Measurements from ENCODE around the gene RRP36.

Gene RRP36

DNA sequence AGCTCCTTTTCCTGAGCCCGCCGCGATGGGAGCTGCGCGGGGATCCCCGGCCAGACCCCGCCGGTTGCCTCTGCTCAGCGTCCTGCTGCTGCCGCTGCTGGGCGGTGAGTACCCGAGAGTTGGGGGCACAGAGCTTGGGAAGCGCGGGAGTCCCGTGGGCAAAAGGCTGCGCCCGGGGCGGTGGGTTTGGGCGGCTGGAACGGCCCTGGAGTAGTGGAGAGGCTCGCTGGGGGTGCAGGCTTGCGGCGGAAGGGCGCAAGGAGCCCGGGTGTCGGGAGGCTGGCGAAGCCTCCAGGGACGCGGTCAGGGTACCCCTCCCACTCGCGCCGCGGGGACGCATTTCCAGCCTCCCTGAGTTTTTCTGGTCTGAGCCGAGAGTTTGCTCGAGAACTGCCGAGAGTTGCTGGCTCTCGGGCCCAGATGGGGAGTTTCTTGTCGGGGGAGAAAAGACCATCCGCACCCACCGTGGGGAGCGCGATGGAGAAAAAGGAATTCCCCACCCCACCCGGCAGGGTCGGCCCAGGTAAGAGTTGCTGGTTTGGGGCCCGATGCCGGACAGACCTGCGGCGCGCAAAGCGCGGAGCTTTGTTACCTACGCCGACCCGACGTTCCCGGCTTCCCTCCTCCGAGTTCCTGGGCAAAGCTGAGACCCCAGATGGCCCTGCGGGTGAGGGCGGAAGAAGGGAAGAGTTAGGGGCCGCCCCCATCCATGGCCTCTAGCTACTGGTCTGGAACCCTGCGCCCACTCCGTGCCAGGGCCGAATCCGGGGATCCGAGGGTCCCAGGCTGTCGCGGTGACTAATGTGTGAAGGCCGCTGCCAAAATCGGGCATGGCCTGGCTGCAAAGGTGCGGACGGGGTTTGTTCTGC lies 55.3 kb downstream of the RRP36 start:
- DNase-seq (ENCODE audit: low spot score) (no peak), ATAC-seq (ENCODE audit: low read depth) (peak; percentile 44)
- TF ChIP-seq, protein P1, sequence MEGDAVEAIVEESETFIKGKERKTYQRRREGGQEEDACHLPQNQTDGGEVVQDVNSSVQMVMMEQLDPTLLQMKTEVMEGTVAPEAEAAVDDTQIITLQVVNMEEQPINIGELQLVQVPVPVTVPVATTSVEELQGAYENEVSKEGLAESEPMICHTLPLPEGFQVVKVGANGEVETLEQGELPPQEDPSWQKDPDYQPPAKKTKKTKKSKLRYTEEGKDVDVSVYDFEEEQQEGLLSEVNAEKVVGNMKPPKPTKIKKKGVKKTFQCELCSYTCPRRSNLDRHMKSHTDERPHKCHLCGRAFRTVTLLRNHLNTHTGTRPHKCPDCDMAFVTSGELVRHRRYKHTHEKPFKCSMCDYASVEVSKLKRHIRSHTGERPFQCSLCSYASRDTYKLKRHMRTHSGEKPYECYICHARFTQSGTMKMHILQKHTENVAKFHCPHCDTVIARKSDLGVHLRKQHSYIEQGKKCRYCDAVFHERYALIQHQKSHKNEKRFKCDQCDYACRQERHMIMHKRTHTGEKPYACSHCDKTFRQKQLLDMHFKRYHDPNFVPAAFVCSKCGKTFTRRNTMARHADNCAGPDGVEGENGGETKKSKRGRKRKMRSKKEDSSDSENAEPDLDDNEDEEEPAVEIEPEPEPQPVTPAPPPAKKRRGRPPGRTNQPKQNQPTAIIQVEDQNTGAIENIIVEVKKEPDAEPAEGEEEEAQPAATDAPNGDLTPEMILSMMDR (IDR thresholded peaks at IDR 0.05; ENCODE audit: poor library complexity, severe bottlenecking): no peak
- Histone ChIP-seq H3K36me3 (ENCODE audit: low read depth) (no peaks in the 10 kb centered on the region), H3K4me1 (ENCODE audit: insufficient read depth, poor library complexity, severe bottlenecking) (peaks cover 11% of the 10 kb centered on the region), H3K27ac (ENCODE audit: poor library complexity, severe bottlenecking) (peak overlapping the region; percentile 57), H3K9me3 (ENCODE audit: severe bottlenecking) (no peaks in the 10 kb centered on the region), H3K4me3 (ENCODE audit: severe bottlenecking) (peak overlapping the region; percentile 59), H3K27me3 (ENCODE audit: insufficient read depth, poor library complexity, severe bottlenecking) (no peaks in the 10 kb centered on the region)

DNA sequence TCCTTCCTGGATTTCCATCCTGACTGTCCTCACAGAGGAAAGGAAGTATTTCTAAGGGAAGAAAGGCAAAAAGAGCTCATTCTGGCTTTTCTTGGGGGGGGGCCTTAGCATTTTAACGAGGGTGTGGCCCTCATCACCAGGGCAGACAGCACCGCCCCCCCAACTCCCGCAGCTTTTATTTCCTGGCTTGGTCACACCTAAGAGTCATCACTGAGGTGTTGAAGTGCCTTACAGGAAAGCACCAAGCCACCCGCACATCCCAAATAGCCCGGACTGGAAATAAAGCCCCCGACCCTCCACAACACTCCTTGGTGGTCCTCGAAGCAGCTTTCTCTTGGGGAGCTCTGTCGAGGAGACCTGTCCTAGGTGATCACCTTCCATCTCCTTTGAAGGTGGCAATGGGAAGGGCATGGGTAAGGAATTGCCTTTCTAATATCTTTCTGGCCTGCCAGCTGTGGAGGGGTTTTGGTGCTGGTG lies 55.9 kb downstream of the RRP36 start:
- no peaks in the 10 kb centered on the region for H3K36me3 ChIP-seq (ENCODE audit: low read depth)
- no peaks in the 10 kb centered on the region for H3K9me3 ChIP-seq (ENCODE audit: severe bottlenecking)
- H3K4me3 ChIP-seq (ENCODE audit: severe bottlenecking): peak overlapping the region; percentile 59
- peak overlapping the region; percentile 57 for H3K27ac ChIP-seq (ENCODE audit: poor library complexity, severe bottlenecking)
- no peaks in the 10 kb centered on the region for H3K27me3 ChIP-seq (ENCODE audit: insufficient read depth, poor library complexity, severe bottlenecking)
- peak; percentile 27 for ATAC-seq (ENCODE audit: low read depth)
- peaks cover 11% of the 10 kb centered on the region for H3K4me1 ChIP-seq (ENCODE audit: insufficient read depth, poor library complexity, severe bottlenecking)
- TF ChIP-seq, protein P1 (IDR thresholded peaks at IDR 0.05; ENCODE audit: poor library complexity, severe bottlenecking): no peak
- no peak for DNase-seq (ENCODE audit: low spot score)

DNA sequence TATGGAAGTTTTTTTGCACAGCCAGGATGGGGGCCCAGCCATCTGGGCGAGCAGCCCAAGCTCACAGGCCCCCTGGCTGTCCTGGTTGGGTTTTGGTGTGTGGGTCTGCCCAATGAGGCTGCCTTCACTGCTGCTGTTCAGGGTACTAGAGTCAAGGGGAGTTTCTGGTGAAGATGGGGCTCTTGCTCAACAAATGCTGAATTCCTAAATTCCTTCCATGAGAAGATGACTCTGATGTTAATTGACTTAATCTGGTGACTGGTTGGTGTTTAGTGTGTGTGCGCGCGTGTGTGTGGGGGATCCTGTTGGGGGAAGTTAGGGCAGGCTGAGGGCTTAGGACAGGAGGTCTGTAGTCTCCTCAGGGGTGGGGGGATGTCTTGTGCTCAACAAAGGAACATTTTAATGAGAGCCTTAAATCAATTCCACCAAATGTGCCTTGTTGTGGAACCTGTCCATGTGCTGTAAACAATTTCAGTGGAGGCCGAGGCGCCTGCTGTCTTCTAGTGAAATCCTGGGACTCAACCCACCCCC lies 56.6 kb downstream of the RRP36 start:
- peaks cover 11% of the 10 kb centered on the region for H3K4me1 ChIP-seq (ENCODE audit: insufficient read depth, poor library complexity, severe bottlenecking)
- no peaks in the 10 kb centered on the region for H3K27me3 ChIP-seq (ENCODE audit: insufficient read depth, poor library complexity, severe bottlenecking)
- H3K4me3 ChIP-seq (ENCODE audit: severe bottlenecking): no peak overlapping the region
- peak overlapping the region; percentile 57 for H3K27ac ChIP-seq (ENCODE audit: poor library complexity, severe bottlenecking)
- H3K36me3 ChIP-seq (ENCODE audit: low read depth): no peaks in the 10 kb centered on the region
- TF ChIP-seq, protein P1 (IDR thresholded peaks at IDR 0.05; ENCODE audit: poor library complexity, severe bottlenecking): no peak
- ATAC-seq (ENCODE audit: low read depth) (no peak), DNase-seq (ENCODE audit: low spot score) (no peak)
- no peaks in the 10 kb centered on the region for H3K9me3 ChIP-seq (ENCODE audit: severe bottlenecking)

DNA sequence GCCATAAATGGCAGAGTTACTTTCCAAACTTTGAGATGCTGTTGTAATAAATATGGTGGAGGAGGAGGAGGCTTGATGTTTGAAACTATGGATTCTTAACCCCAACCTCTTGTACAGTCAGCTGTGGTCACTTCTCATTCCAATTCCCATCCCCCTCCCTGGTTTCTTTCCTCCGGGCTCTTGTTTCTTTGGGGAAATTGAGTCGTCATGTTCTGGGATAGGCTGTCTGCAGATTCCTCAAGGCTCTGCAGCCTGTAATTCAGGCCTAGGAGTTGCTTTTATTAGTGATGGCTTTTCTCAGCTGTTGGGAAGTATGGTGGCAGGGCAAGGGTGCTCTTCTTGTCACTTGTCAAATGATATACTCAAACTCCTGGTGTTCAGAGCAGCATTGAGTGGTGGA lies 57.3 kb downstream of the RRP36 start:
- Histone ChIP-seq H3K4me3 (ENCODE audit: severe bottlenecking) (no peak overlapping the region), H3K27ac (ENCODE audit: poor library complexity, severe bottlenecking) (no peak overlapping the region), H3K27me3 (ENCODE audit: insufficient read depth, poor library complexity, severe bottlenecking) (no peaks in the 10 kb centered on the region), H3K36me3 (ENCODE audit: low read depth) (no peaks in the 10 kb centered on the region), H3K4me1 (ENCODE audit: insufficient read depth, poor library complexity, severe bottlenecking) (peaks cover 11% of the 10 kb centered on the region), H3K9me3 (ENCODE audit: severe bottlenecking) (no peaks in the 10 kb centered on the region)
- DNase-seq (ENCODE audit: low spot score): no peak
- TF ChIP-seq, protein P1 (IDR thresholded peaks at IDR 0.05; ENCODE audit: poor library complexity, severe bottlenecking): no peak
- ATAC-seq (ENCODE audit: low read depth): no peak

Measured in RWPE2 (cell line).